ENCODE results near the gene LSM14A.
"Not testable (repeated sequence)": the region's sequence is repeated elsewhere in the genome, so short reads cannot be mapped to it uniquely, and the experiment has no call there.

Gene LSM14A

DNA sequence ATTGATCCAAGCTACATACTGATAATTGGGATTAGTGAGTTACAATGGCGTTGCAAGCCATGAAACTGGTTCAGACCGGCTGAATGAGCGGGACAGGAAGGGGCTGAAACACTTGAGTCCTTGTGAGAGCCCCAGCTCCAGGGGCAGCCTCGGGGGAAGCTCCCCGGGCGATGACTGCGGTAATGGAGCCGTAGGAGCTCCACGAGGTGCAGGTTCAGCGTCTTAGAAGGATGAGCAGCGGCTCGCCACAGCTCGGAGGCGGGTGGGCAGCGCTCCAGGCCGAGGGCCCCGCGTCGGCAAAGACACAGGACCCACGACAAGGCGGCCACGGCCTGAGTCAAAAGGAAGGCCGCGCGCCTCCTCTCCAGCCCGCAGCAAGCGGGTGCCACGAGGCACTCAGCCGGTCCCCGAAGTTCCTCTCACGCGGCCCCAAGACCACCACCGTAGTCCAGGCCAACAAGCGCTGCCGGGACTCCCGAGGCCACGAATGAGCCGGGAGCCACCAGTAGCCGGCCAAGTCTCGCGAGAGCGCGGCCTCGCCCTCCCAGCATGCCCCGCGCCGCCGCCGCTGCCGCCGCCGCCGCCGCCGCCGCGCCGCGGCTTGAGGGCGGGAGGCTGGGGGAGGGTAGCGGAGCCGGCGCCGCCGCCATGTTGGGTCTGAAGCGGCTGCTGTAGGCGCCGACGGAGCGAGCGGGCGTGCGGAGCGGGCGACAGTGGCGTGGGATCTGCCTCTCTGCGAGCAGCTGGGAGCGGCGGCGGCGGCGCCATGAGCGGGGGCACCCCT is at the start of gene LSM14A:
LSM14A (plus strand) TSS at position 628 of the 784 bp plus-strand sequence; CDS start at position 767, 139 bp downstream.
- in situ Hi-C loops (cut with HindIII; ENCODE audit: low sequenced_read_pairs), result no loop called here
- peak; percentile 73 for DNase-seq (ENCODE audit: low read depth)
- TF ChIP-seq, protein P1, sequence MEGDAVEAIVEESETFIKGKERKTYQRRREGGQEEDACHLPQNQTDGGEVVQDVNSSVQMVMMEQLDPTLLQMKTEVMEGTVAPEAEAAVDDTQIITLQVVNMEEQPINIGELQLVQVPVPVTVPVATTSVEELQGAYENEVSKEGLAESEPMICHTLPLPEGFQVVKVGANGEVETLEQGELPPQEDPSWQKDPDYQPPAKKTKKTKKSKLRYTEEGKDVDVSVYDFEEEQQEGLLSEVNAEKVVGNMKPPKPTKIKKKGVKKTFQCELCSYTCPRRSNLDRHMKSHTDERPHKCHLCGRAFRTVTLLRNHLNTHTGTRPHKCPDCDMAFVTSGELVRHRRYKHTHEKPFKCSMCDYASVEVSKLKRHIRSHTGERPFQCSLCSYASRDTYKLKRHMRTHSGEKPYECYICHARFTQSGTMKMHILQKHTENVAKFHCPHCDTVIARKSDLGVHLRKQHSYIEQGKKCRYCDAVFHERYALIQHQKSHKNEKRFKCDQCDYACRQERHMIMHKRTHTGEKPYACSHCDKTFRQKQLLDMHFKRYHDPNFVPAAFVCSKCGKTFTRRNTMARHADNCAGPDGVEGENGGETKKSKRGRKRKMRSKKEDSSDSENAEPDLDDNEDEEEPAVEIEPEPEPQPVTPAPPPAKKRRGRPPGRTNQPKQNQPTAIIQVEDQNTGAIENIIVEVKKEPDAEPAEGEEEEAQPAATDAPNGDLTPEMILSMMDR (IDR thresholded peaks at IDR 0.05; ENCODE audit: low read depth, low read length, missing control alignments), result no peak
- peak within 1 kb of the TSS; percentile 90 for H3K4me3 ChIP-seq (ENCODE audit: low read depth, low read length)

DNA sequence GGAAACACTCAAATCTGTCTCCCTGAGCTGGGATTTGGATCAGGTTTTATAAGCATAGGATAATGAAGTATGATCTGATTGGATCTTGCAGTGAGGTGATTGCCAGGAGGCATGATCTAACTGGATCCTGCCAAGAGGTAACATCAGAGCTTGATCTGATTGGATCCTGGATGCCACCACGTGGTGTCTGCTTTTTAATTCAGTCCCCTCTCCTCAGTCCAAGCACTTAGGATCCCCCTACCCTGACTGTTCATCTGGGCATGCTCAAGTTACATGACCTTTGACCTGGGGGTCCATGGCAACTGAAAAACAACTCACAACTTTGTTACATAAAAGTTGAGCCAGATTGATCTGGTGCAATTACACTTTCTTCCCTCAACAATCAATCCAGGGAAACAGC is 47.5 kb upstream of the LSM14A start:
- H3K4me3 ChIP-seq (ENCODE audit: low read depth, low read length), result no peak overlapping the region
- TF ChIP-seq, protein P1 (IDR thresholded peaks at IDR 0.05; ENCODE audit: low read depth, low read length, missing control alignments), result no peak
- no peak for DNase-seq (ENCODE audit: low read depth)
- in situ Hi-C loops (cut with HindIII; ENCODE audit: low sequenced_read_pairs), result no loop called here

DNA sequence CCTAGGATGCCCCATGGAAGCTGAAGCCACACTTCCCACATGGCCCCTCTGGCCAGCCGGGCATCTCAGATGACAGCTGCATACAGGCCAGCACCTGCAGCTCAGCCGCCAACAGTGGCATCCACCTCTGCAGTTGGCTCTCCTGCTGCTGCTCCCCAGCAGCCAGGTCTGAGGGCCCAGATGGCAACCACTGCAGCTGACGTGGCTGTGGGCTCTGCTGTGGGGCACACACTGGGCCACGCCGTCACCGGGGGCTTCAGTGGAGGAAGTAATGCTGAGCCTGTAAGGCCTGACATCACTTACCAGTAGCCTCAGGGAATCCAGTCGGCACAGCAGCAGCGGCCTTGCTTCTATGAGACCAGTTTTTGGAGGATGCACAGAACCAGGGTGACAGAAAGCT is 45.3 kb upstream of the LSM14A start:
- in situ Hi-C loops (cut with HindIII; ENCODE audit: low sequenced_read_pairs), result no loop called here
- TF ChIP-seq, protein P1 (IDR thresholded peaks at IDR 0.05; ENCODE audit: low read depth, low read length, missing control alignments), result no peak
- no peak overlapping the region for H3K4me3 ChIP-seq (ENCODE audit: low read depth, low read length)
- DNase-seq (ENCODE audit: low read depth), result no peak

DNA sequence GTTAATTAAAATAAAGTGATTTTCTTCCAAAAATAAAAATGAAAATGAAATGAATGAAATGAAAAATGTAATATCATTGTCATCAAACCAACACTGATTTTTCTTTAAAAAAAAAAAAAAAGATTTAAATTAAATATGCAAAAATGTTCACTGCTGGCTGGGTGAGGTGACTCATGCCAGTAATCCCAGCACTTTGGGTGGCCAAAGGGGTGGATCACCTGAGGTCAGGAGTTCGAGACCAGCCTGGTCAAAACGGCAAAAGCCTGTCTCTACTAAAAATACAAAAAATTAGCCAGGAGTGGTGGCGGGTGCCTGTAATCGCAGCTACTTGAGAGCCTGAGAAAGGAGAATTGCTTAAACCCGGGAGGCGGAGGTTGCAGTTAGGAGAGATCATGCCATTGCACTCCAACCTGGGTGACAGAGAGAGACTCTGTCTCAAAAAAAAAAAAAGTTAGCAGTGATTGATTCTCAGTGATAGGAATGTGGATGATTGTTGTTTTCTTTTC is 44.6 kb upstream of the LSM14A start:
- H3K4me3 ChIP-seq (ENCODE audit: low read depth, low read length), result no peak overlapping the region
- DNase-seq (ENCODE audit: low read depth), result no peak
- in situ Hi-C loops (cut with HindIII; ENCODE audit: low sequenced_read_pairs), result no loop called here
- TF ChIP-seq, protein P1 (IDR thresholded peaks at IDR 0.05; ENCODE audit: low read depth, low read length, missing control alignments), result no peak

DNA sequence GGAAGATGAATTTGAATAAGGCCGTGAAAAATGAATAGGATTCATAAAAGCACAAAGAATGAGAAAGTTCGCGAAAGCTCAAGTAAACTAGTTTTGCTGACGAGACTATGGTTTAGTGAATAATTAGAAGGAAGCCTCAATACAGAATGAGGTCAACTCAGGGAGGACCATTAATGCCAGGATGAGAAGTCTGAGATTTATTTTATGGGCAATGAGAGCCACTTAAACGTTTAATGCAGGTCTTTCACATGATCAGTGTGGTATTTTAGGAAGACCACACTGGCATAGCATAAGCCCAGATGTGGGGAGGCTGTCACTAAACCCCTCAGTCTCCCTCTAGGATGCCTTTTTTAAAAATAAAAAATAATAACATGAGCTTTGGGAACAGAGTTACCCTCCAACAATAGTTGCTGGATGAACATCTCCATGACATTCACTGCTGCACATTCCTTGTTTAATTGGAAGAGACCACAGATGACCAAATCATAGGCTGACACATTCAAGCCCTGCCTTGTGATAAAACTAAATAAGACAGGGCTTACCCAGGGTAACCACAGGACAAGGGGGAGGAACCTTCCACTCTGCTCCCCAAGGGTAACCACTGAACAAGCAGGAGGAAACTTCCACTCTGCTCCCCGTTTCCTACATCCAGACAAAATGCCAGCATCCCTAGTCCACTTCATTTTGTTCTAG is 43.6 kb upstream of the LSM14A start:
- TF ChIP-seq, protein P1 (IDR thresholded peaks at IDR 0.05; ENCODE audit: low read depth, low read length, missing control alignments), result no peak
- in situ Hi-C loops (cut with HindIII; ENCODE audit: low sequenced_read_pairs), result no loop called here
- DNase-seq (ENCODE audit: low read depth), result no peak
- no peak overlapping the region for H3K4me3 ChIP-seq (ENCODE audit: low read depth, low read length)

DNA sequence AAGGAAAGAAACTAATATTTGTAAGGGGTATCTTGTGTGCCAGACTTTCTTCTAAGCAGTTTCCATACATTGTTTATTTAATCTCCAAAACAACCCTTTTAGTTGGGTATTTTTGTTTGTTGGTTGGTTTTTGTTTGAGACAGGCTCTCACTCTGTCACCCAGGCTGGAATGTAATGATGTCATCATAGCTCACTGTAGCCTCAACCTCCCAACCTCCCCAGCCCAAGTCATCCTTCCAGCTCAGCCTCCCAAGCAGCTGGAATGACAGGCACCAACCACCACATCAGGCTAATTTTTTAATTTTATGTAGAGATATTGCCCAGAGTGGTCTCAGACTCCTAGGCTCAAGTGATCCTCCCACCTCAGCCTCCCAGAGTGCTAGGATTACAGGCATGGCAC is 41.2 kb upstream of the LSM14A start:
- no peak overlapping the region for H3K4me3 ChIP-seq (ENCODE audit: low read depth, low read length)
- DNase-seq (ENCODE audit: low read depth), result no peak
- in situ Hi-C loops (cut with HindIII; ENCODE audit: low sequenced_read_pairs), result no loop called here
- TF ChIP-seq, protein P1 (IDR thresholded peaks at IDR 0.05; ENCODE audit: low read depth, low read length, missing control alignments), result no peak

DNA sequence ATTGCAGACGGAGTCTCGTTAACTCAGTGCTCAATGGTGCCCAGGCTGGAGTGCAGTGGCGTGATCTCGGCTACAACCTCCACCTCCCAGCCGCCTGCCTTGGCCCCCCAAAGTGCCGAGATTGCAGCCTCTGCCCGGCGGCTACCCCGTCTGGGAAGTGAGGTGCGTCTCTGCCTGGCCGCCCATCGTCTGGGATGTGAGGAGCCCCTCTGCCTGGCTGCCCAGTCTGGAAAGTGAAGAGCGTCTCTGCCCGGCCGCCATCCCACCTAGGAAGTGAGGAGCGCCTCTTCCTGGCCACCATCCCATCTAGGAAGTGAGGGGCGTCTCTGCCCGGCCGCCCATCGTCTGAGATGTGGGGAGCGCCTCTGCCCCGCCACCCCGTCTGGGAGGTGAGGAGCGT is 40.2 kb upstream of the LSM14A start:
- in situ Hi-C loops (cut with HindIII; ENCODE audit: low sequenced_read_pairs); DNase-seq (ENCODE audit: low read depth); H3K4me3 ChIP-seq (ENCODE audit: low read depth, low read length): not testable (repeated sequence)

DNA sequence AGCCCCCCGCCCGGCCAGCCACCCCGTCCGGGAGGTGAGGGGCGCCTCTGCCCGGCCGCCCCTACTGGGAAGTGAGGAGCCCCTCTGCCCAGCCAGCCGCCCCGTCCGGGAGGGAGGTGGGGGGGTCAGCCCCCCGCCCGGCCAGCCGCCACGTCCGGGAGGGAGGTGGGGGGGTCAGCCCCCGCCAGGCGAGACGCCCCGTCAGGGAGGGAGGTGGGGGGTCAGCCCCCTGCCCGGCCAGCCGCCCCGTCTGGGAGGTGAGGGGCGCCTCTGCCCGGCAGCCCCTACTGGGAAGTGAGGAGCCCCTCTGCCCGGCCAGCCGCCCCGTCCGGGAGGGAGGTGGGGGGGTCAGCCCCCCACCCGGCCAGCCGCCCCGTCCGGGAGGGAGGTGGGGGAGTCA is 39.6 kb upstream of the LSM14A start:
- H3K4me3 ChIP-seq (ENCODE audit: low read depth, low read length); in situ Hi-C loops (cut with HindIII; ENCODE audit: low sequenced_read_pairs); DNase-seq (ENCODE audit: low read depth): not testable (repeated sequence)

All from astrocyte of the cerebellum (primary cell).